K562 (cell line): Measurements from ENCODE around the gene SUPT3H. TPM values are rescaled to one million over a fixed set of nuclear protein-coding genes. Genes with fewer than 3 reads are reported as not detected.

Source experiments
- BRCA1 ChIP-seq, 2 experiments: fragments of 450-650 bp in 1 of 2; sonication (generic) in 1 of 2; formaldehyde crosslinking in 1 of 2; IDR thresholded peaks; 2 replicates each; pipeline versions ENCODE4 v1.5.0 to v1.6.1; 2017 to 2020; ENCODE audit warnings: mild to moderate bottlenecking in 1 of 2, missing genetic modification reagents in 1 of 2
- CHD2 ChIP-seq: IDR thresholded peaks from 2 replicates; pipeline ENCODE4 v1.6.1; 2011; ENCODE audit warnings: low read depth, low read length
- GATAD2A ChIP-seq: fragments of 450-650 bp; IDR thresholded peaks from 2 replicates; pipeline ENCODE4 v1.6.1; 2017
- HMG20B ChIP-seq: fragments of 250-450 bp; sonication (Bioruptor Pico); IDR thresholded peaks from 2 replicates; pipeline ENCODE4 v1.5.0; 2021; ENCODE audit warnings: mild to moderate bottlenecking
- MAZ ChIP-seq, 2 experiments: fragments of 450-650 bp in 1 of 2; sonication (generic) in 1 of 2; formaldehyde crosslinking; IDR thresholded peaks in 1 of 2; conservative IDR thresholded peaks in 1 of 2; 2 replicates each; pipeline versions ENCODE4 v1.4.0 to v1.5.0; 2020; ENCODE audit warnings: mild to moderate bottlenecking in 1 of 2, missing genetic modification reagents in 1 of 2
- NFE2 ChIP-seq: IDR thresholded peaks from 2 replicates; pipeline ENCODE4 v1.6.1; 2014; ENCODE audit warnings: antibody characterized with exemption, low read depth
- ZFP1 ChIP-seq: fragments of 450-650 bp; formaldehyde crosslinking; IDR thresholded peaks from 2 replicates; pipeline ENCODE4 v1.4.0; 2020; ENCODE audit warnings: mild to moderate bottlenecking, mixed read lengths
- ZNF174 ChIP-seq: fragments of 250-450 bp; sonication (Bioruptor Pico); IDR thresholded peaks from 2 replicates; pipeline ENCODE4 v1.4.0; 2020; ENCODE audit warnings: mild to moderate bottlenecking
- ZNF217 ChIP-seq: sonication (generic); formaldehyde crosslinking; IDR thresholded peaks from 2 replicates; pipeline ENCODE4 v1.8.0; 2022; ENCODE audit warnings: mild to moderate bottlenecking, missing genetic modification reagents
- ZNF695 ChIP-seq: fragments of 450-650 bp; formaldehyde crosslinking; IDR thresholded peaks from 2 replicates; pipeline ENCODE4 v1.4.0; 2020; ENCODE audit warnings: mild to moderate bottlenecking, moderate library complexity
- polyA plus RNA-seq, 8 experiments: library from polyadenylated mRNA; depleted of rRNA in 4 of 8; stranded (reverse) in 5 of 8; unstranded in 3 of 8; fragments of >200 nt; fragmentation: Nextera tagmentation in 2 of 8; fragmentation: Illumina TruSeq in 1 of 8; extraction: Ambion mirVana in 2 of 8; extraction: Trizol in 1 of 8; gene quantifications; 2 replicates each; pipeline versions ENCODE4 v1.2.1 to v1.2.3, GENCODE V29; 2011 to 2014; ENCODE audit warnings: inconsistent platforms in 1 of 8, missing spikeins in 1 of 8
- total RNA-seq, 7 experiments: library from RNA; depleted of rRNA in 6 of 7; stranded (reverse); fragments of >200 nt in 6 of 7; fragmentation: Illumina TruSeq in 2 of 7; extraction: Trizol in 2 of 7; gene quantifications; 2 replicates each; pipeline versions ENCODE4 v1.2.1 to v1.2.3, GENCODE V29; 2011 to 2021; ENCODE audit warnings: low replicate concordance in 1 of 7
- TF ChIP-seq, protein P1 (sequence below), 2 experiments: fragments of 450-650 bp in 1 of 2; IDR thresholded peaks; 2 replicates each; pipeline ENCODE4 v1.6.1; 2011 to 2017; ENCODE audit warnings: low read depth in 2 of 2, antibody characterized with exemption in 1 of 2, borderline replicate concordance in 1 of 2, low read length in 1 of 2, mild to moderate bottlenecking in 1 of 2, mixed read lengths in 1 of 2; ENCODE audit not compliant: control insufficient read depth in 1 of 2
- TF ChIP-seq, protein P2 (sequence below): fragments of 450-650 bp; IDR thresholded peaks from 2 replicates; pipeline ENCODE4 v1.6.1; 2017; ENCODE audit warnings: mild to moderate bottlenecking, moderate library complexity
- TF ChIP-seq, protein P3 (sequence below), 2 experiments: fragments of 450-650 bp; IDR thresholded peaks; 2 replicates each; pipeline ENCODE4 v1.6.1; 2018; ENCODE audit warnings: mild to moderate bottlenecking in 2 of 2, low read depth in 1 of 2; ENCODE audit not compliant: partially characterized antibody in 2 of 2
- TF ChIP-seq, protein P4 (sequence below): fragments of 450-650 bp; formaldehyde crosslinking; IDR thresholded peaks from 2 replicates; pipeline ENCODE4 v1.4.0; 2020; ENCODE audit warnings: mild to moderate bottlenecking, moderate library complexity
- TF ChIP-seq, protein P5 (sequence below): sonication (generic); formaldehyde crosslinking; IDR thresholded peaks from 2 replicates; pipeline ENCODE4 v1.8.0; 2022; ENCODE audit warnings: mild to moderate bottlenecking, low read depth, missing genetic modification reagents

The SUPT3H gene
- total and polyA plus RNA-seq, 9 of the 15 experiments (the other 6 are each of a cell fraction or from before 2014, with no cell fraction given), result 7.2 to 16.3 (median 11.9) TPM

DNA sequence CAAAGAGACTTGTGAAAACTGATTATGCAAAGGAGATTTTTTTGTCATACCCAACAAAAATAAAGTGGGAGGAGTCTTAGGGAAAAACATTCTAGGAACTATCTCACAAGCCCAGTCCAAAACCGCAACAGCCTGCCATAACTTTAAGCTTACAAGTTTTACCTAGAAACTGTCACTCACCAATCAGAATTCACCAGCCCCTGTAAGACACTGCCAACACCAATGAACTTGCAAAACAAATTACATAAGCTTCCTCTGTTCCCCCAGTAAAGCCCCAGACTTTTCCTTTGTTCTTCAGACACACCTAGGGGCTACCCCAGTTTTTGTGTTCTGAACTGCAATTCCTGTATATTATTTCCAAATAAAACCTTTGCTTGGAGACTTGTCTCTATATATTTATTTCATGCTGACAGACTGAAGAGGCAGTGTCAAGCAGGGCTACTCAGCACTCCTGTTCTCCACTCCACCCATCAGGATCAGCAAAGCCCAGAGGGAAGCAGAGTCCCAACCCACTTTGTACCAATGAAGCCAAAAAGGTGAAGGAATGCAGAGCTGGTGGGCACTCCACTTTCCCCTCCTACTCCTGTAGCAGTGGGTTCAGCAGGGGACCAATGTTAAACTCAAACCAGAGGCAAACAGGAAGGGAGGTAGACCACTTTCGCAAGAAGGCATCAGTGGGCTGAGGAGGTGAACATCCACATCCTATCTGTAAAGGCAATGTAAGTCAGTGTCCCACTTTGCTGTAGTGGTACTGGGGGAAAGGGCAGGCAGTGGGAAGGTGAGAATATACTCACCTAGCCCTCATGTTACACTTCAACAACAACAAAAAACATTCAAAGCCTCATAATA, 192.1 kb downstream of the SUPT3H start (continued):
- TF ChIP-seq, protein P1, sequence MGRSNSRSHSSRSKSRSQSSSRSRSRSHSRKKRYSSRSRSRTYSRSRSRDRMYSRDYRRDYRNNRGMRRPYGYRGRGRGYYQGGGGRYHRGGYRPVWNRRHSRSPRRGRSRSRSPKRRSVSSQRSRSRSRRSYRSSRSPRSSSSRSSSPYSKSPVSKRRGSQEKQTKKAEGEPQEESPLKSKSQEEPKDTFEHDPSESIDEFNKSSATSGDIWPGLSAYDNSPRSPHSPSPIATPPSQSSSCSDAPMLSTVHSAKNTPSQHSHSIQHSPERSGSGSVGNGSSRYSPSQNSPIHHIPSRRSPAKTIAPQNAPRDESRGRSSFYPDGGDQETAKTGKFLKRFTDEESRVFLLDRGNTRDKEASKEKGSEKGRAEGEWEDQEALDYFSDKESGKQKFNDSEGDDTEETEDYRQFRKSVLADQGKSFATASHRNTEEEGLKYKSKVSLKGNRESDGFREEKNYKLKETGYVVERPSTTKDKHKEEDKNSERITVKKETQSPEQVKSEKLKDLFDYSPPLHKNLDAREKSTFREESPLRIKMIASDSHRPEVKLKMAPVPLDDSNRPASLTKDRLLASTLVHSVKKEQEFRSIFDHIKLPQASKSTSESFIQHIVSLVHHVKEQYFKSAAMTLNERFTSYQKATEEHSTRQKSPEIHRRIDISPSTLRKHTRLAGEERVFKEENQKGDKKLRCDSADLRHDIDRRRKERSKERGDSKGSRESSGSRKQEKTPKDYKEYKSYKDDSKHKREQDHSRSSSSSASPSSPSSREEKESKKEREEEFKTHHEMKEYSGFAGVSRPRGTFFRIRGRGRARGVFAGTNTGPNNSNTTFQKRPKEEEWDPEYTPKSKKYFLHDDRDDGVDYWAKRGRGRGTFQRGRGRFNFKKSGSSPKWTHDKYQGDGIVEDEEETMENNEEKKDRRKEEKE (IDR thresholded peaks at IDR 0.05; ENCODE audit: borderline replicate concordance in 1 of 2, control insufficient read depth in 1 of 2, low read depth in 2 of 2, low read length in 1 of 2), result no peak
- no peak for TF ChIP-seq ZNF174 (CRISPR knock-in tag)
- TF ChIP-seq ZFP1 (CRISPR knock-in tag), result no peak
- TF ChIP-seq BRCA1 (IDR thresholded peaks at IDR 0.05), result no peak
- TF ChIP-seq BRCA1 (CRISPR knock-in tag; IDR thresholded peaks at IDR 0.05), result no peak
- TF ChIP-seq, protein P2, sequence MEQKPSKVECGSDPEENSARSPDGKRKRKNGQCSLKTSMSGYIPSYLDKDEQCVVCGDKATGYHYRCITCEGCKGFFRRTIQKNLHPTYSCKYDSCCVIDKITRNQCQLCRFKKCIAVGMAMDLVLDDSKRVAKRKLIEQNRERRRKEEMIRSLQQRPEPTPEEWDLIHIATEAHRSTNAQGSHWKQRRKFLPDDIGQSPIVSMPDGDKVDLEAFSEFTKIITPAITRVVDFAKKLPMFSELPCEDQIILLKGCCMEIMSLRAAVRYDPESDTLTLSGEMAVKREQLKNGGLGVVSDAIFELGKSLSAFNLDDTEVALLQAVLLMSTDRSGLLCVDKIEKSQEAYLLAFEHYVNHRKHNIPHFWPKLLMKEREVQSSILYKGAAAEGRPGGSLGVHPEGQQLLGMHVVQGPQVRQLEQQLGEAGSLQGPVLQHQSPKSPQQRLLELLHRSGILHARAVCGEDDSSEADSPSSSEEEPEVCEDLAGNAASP, result no peak
- TF ChIP-seq, protein P3, sequence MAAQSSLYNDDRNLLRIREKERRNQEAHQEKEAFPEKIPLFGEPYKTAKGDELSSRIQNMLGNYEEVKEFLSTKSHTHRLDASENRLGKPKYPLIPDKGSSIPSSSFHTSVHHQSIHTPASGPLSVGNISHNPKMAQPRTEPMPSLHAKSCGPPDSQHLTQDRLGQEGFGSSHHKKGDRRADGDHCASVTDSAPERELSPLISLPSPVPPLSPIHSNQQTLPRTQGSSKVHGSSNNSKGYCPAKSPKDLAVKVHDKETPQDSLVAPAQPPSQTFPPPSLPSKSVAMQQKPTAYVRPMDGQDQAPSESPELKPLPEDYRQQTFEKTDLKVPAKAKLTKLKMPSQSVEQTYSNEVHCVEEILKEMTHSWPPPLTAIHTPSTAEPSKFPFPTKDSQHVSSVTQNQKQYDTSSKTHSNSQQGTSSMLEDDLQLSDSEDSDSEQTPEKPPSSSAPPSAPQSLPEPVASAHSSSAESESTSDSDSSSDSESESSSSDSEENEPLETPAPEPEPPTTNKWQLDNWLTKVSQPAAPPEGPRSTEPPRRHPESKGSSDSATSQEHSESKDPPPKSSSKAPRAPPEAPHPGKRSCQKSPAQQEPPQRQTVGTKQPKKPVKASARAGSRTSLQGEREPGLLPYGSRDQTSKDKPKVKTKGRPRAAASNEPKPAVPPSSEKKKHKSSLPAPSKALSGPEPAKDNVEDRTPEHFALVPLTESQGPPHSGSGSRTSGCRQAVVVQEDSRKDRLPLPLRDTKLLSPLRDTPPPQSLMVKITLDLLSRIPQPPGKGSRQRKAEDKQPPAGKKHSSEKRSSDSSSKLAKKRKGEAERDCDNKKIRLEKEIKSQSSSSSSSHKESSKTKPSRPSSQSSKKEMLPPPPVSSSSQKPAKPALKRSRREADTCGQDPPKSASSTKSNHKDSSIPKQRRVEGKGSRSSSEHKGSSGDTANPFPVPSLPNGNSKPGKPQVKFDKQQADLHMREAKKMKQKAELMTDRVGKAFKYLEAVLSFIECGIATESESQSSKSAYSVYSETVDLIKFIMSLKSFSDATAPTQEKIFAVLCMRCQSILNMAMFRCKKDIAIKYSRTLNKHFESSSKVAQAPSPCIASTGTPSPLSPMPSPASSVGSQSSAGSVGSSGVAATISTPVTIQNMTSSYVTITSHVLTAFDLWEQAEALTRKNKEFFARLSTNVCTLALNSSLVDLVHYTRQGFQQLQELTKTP (IDR thresholded peaks at IDR 0.05; ENCODE audit: low read depth in 1 of 2, partially characterized antibody in 2 of 2), result no peak
- TF ChIP-seq HMG20B (CRISPR knock-in tag), result no peak
- no peak for TF ChIP-seq GATAD2A
- no peak for TF ChIP-seq CHD2
- TF ChIP-seq NFE2, result peak; percentile 65
- TF ChIP-seq, protein P4, sequence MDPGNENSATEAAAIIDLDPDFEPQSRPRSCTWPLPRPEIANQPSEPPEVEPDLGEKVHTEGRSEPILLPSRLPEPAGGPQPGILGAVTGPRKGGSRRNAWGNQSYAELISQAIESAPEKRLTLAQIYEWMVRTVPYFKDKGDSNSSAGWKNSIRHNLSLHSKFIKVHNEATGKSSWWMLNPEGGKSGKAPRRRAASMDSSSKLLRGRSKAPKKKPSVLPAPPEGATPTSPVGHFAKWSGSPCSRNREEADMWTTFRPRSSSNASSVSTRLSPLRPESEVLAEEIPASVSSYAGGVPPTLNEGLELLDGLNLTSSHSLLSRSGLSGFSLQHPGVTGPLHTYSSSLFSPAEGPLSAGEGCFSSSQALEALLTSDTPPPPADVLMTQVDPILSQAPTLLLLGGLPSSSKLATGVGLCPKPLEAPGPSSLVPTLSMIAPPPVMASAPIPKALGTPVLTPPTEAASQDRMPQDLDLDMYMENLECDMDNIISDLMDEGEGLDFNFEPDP, result no peak
- TF ChIP-seq ZNF695 (CRISPR knock-in tag), result no peak
- TF ChIP-seq MAZ (CRISPR knock-in tag; conservative IDR thresholded peaks at IDR 0.05 in 1 of 2, IDR thresholded peaks at IDR 0.05 in 1 of 2), result 0 out of 4 replicates have a peak, but pooled peaks of 1 of the 2 experiments have one; percentile 11
- TF ChIP-seq ZNF217 (CRISPR knock-in tag), result no peak
- TF ChIP-seq, protein P5, sequence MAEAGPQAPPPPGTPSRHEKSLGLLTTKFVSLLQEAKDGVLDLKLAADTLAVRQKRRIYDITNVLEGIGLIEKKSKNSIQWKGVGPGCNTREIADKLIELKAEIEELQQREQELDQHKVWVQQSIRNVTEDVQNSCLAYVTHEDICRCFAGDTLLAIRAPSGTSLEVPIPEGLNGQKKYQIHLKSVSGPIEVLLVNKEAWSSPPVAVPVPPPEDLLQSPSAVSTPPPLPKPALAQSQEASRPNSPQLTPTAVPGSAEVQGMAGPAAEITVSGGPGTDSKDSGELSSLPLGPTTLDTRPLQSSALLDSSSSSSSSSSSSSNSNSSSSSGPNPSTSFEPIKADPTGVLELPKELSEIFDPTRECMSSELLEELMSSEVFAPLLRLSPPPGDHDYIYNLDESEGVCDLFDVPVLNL (CRISPR knock-in tag), result no peak
